GM15510 (cell line): ENCODE results near the gene PLEKHG4B.

ENCODE experiments used
- POLR2A ChIP-seq: IDR thresholded peaks from 3 replicates; pipeline ENCODE4 v1.6.1; 2011; ENCODE audit warnings: borderline replicate concordance; ENCODE audit not compliant: insufficient read length; ENCODE audit errors: extremely low read depth

The PLEKHG4B gene

DNA sequence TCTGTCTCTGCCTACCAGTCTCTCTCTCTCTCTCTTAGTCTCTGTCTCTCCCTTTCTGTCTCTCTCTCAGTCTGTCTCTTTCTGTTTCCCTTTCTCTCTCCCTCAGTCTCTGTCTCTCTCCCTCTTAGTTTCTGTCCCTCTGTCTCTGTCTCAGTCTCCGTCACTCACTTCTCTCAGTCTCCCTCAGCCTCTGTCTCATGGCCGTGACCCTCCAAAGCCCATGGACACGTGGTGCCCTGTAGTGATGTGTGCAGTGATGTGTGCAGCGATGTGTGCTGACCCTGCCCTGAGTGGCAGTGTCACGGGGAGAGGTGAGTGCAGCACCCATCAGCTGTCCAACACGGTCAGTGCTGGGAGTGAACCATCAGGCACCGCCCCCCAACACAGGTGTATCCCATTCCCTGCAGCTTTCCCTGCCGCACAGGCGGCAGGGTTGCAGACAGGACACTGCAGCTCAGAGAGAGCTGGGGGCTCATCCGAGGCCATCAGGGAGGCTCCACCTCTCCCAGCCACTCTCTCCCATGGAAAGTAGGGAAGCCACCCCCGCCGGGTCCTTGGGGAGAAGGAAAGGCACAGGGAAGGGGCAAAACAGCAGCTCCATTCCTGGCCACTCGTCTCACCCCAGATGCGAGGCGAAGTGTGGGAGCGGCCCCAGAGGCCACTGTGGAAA is 98.5 kb downstream of the PLEKHG4B start:
- no peak for TF ChIP-seq POLR2A

DNA sequence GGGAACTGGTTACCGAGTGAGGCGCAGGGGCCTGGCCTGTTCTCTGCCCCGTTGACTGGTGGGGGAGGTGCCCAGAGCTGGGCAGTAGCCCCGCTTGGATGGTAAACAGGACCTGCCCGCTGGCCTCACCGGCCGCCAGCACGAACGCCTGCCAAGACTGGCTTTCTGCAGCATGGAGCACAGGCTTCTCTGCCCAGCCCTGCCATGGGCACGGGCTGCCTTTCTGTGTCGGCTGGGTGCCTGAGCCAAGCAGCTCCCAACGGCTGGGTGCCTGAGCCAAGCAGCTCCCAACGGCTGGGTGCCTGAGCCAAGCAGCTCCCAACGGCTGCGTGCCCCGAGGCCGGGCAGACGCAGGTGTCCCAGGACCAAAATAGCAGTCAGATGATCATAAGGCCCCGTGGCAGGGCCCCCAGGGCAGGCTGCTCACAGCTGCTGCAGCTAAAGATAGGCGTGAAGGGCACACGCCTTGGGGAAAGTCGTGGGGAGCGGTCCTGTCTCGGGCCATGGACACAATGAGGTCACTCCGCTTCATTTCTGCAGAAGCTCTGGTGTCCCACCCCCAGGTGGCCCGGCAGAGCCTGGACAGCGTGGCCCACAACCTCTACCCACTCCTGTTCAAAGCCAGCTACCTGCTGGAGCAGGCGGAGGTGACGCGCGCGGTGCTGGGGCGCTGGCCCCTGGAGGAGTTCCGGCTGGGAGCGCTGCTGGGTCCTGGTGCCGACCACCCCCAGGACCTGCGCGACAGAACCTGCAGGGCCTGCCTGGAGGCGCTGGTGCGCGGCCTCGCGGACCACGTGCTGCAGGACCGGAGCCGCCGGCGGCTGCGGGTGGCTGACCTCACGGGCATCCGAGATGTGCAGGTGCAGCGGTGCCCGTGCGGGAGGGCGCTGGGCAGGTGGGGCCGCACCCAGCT is 99.3 kb downstream of the PLEKHG4B start, which contains the start of gene LRRC14B:
LRRC14B (plus strand) TSS at position 460 of the 913 bp plus-strand sequence; CDS start at position 504, 44 bp downstream.
- TF ChIP-seq POLR2A, result no peak

- TF ChIP-seq POLR2A, result no peak
Measured at GRCh38 chr5:191949-192690, 100.2 kb downstream of the PLEKHG4B start.

GRCh38 chr5:192691-192969 is 100.7 kb downstream of the PLEKHG4B start:
- TF ChIP-seq POLR2A, result no peak

DNA sequence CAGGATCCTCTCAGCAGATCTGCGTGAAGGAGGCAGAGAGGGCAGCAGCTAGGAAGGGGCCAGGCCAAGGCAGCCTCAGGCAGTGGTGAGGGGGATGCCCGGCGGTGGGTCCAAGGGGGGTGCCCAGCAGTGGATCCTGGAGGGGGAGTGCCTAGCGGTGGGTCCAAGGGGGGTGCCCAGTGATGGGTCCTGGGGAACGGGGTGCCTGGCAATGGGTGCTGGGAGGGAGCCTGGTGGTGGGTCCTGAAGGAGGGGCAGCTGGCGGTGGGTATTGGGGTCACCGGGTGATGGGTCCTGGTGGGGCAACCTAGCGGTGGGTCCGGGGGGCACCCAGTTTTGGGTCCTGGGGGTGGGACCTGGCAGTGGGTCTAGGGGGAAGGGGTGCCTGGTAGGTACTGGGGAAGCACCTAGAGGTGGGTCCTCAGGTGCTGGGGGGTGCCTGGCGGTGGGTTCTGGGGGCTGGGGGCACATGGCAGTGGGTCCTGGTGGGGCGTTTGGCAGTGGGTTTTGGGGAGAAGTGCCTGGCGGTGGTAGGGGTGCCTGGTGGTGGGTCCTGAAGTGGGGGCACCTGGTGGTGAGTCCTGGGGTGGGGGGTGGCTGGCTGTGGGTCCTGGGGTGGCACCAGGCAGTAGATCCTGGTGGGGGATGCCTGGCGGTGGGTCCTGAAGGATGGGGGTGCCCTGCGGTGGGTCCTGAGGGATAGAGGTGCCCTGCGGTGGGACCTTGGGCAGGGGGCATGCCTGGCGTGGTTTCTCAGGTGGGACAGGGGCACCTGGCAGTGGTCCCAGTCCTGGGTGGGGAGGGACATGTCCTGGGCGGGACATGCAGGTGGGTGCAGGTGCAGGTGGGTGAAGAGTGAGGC is 101.2 kb downstream of the PLEKHG4B start:
- no peak for TF ChIP-seq POLR2A

- no peak for TF ChIP-seq POLR2A
Measured at GRCh38 chr5:194102-194501, 102.1 kb downstream of the PLEKHG4B start.

DNA sequence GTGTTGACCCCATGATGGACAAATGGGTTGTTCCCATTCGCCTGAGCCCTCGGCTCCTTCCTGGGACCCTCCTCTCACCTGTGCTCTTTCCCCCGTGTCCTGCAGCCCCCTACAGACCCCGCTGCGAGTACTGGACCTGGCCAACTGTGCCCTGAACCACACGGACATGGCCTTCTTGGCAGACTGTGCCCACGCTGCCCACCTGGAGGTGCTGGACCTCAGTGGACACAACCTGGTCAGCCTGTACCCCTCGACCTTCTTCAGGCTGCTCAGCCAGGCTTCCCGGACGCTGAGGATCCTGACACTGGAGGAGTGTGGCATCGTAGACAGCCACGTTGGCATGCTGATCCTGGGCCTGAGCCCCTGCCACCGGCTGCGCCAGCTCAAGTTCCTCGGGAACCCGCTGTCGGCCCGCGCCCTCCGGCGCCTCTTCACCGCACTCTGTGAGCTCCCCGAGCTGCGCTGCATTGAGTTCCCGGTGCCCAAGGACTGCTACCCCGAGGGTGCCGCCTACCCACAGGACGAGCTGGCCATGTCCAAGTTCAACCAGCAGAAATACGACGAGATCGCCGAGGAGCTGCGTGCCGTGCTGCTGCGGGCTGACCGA is 102.7 kb downstream of the PLEKHG4B start:
- no peak for TF ChIP-seq POLR2A

GRCh38 chr5:195401-196160 is 103.6 kb downstream of the PLEKHG4B start:
- TF ChIP-seq POLR2A, result no peak

DNA sequence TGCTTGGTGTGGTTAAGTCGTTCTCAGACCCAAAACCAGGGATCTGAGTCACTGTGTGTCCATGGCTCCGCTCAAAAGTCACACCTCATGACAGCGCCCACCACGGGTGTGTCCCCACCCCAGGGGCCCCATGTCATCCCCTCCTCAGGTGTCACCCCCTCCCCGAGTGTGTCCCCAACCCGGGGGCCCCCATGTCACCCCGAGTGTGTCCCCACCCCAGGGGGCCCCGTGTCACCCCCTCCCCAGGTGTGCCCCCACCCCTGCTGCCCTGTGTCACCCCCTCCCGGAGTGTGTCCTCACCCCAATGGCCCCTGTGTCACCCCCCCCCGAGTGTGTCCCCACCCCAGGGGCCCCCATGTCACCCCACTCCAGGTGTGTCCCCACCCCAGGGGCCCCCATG is 104.4 kb downstream of the PLEKHG4B start:
- no peak for TF ChIP-seq POLR2A

- TF ChIP-seq POLR2A, result no peak
Measured at GRCh38 chr5:197892-198489, 106.0 kb downstream of the PLEKHG4B start.

DNA sequence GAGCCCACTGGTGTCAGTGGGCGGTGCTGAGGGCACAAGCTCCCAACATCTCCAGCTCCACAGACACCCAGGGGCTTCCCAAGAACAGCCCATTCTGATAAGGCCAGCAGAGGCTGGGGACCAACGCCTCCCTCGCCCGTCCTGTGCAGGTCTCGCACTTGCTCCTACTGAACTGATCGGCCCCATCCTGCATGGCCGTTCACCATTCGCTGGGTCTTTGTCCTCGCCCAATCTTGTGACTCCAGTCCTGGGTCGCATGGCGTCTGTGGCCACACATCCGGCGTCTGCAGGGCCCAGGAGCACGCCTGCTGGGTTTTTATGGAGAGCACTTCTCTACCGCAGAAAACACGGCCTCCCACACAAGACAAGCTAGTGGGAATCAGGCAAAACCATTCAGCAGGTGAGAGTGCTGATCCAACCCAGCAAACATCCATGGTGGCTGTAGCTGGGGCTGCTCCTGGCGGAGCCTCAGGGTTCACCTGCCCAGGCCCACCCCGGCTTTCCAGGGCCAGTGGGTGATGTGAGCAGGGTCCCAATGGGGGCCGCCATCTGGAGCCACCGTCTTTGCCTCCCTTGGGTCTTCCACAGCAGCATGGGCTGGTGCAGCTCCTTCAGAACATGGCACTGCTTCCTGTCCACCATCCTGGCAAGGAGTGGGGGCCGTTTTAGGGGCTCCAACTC is 106.7 kb downstream of the PLEKHG4B start:
- no peak for TF ChIP-seq POLR2A

GRCh38 chr5:199197-199949 is 107.4 kb downstream of the PLEKHG4B start:
- TF ChIP-seq POLR2A, result no peak
